NCI-H128 (cell line): ENCODE measurements around the gene CHEK1.
"Not testable (repeated sequence)": the region's sequence is repeated elsewhere in the genome, so short reads cannot be mapped to it uniquely, and the experiment has no call there.

Source experiments
- DNase-seq: peaks from one replicate; lab custom pipeline; 2025; ENCODE audit not compliant: unreplicated experiment; lab: John Stamatoyannopoulos, UW

Gene CHEK1

GRCh38 chr11:125690006-125690405 lies 65.0 kb downstream of the CHEK1 start:
- DNase-seq: no peak

GRCh38 chr11:125692887-125693286 lies 67.9 kb downstream of the CHEK1 start:
- no peak for DNase-seq

- no peak for DNase-seq
Measured at GRCh38 chr11:125694951-125695350, 70.0 kb downstream of the CHEK1 start.

GRCh38 chr11:125701018-125701610 lies 76.2 kb downstream of the CHEK1 start:
- DNase-seq: no peak

- no peak for DNase-seq
Measured at GRCh38 chr11:125701858-125702621, 77.1 kb downstream of the CHEK1 start.

- not testable (repeated sequence) for DNase-seq
Measured at GRCh38 chr11:125704686-125705085, 79.7 kb downstream of the CHEK1 start.

- DNase-seq: no peak
Measured at GRCh38 chr11:125720781-125721180, 95.8 kb downstream of the CHEK1 start.

GRCh38 chr11:125724125-125724524 lies 99.2 kb downstream of the CHEK1 start:
- DNase-seq: no peak
